GM12878 (cell line): Measurements from ENCODE around the gene PAX2. TPM values are rescaled to one million over a fixed set of nuclear protein-coding genes. Genes with fewer than 3 reads are reported as not detected.

ENCODE experiments used
- ATAC-seq: fragments of 200-7000 bp; cut with Tn5 transposase; 3 replicates; pipeline ENCODE4 v1.9.1; 2020; ENCODE audit warnings: mild to moderate bottlenecking, moderate library complexity
- BruUV-seq: library from RNA; stranded (reverse); fragments of 400-500 nt; replicated peaks from 2 replicates; lab custom pipeline; 2021; lab: Mats Ljungman, UMichigan
- CTCF ChIA-PET: fragments of 300-600 bp; sonication (Branson Sonifier 250); formaldehyde crosslinking; extraction: SDS; loops from one replicate; lab custom pipeline; 2021; ENCODE audit warnings: inconsistent platforms; lab: Yijun Ruan, JAX
- POLR2A ChIA-PET: fragments of 350-600 bp; formaldehyde crosslinking; extraction: SDS; loops from one replicate; lab custom pipeline; 2021; ENCODE audit warnings: inconsistent platforms; lab: Charles Lee
- RAD21 ChIA-PET: fragments of 300-600 bp; sonication (Branson Sonifier 250); formaldehyde crosslinking; loops from one replicate; lab custom pipeline; 2023; ENCODE audit warnings: antibody characterized with exemption; ENCODE audit not compliant: unreplicated experiment; lab: Charles Lee
- SMC1A ChIA-PET: fragments of 300-600 bp; sonication (Branson Sonifier 250); formaldehyde crosslinking; loops from one replicate; lab custom pipeline; 2023; ENCODE audit not compliant: unreplicated experiment, uncharacterized antibody; lab: Charles Lee
- DNase-seq: peaks from one replicate; pipeline ENCODE4 v3.0.0-alpha.2; 2011; ENCODE audit warnings: low read depth, low spot score
- FAIRE-seq: peaks from 3 replicates; lab custom pipeline; 2011; peaks lifted over from hg19 to GRCh38; lab: Jason Lieb, UNC
- H2AFZ ChIP-seq: 2 replicates; pipeline ENCODE4 v1.6.0; 2011; ENCODE audit warnings: low read depth, low read length, control low read depth; ENCODE audit not compliant: control insufficient read depth
- H3K27ac ChIP-seq: 2 replicates; pipeline ENCODE4 v1.5.1; 2011; ENCODE audit warnings: control low read depth; ENCODE audit not compliant: control insufficient read depth, insufficient read depth
- H3K27me3 ChIP-seq, 2 experiments: replicated peaks in 1 of 2; 2 replicates each; pipeline versions ENCODE4 v1.6.0 to v1.6.1; 2011; ENCODE audit warnings: low read length in 1 of 2; ENCODE audit not compliant: control insufficient read depth in 2 of 2, insufficient read depth in 2 of 2
- H3K36me3 ChIP-seq, 2 experiments: 2 replicates each; pipeline ENCODE4 v1.5.1; 2011; ENCODE audit warnings: low read length in 1 of 2; ENCODE audit not compliant: control insufficient read depth in 2 of 2, insufficient read depth in 2 of 2
- H3K4me1 ChIP-seq: 2 replicates; pipeline ENCODE4 v1.6.1; 2011; ENCODE audit warnings: mild to moderate bottlenecking, low read length, moderate library complexity, mixed read lengths; ENCODE audit not compliant: control insufficient read depth, insufficient read depth
- H3K4me2 ChIP-seq: 2 replicates; pipeline ENCODE4 v1.6.0; 2011; ENCODE audit warnings: control low read depth; ENCODE audit not compliant: control insufficient read depth, insufficient read depth
- H3K4me3 ChIP-seq: fragments of 200-600 bp; sonication (generic); 2 replicates; pipeline ENCODE4 v1.5.1; 2016
- H3K79me2 ChIP-seq: 2 replicates; pipeline ENCODE4 v1.6.0; 2011; ENCODE audit warnings: low read length; ENCODE audit not compliant: control insufficient read depth, insufficient read depth
- H3K9ac ChIP-seq: 2 replicates; pipeline ENCODE4 v1.8.0; 2011; ENCODE audit warnings: low read length, control low read depth, mixed read lengths; ENCODE audit not compliant: control insufficient read depth, insufficient read depth
- H3K9me3 ChIP-seq: replicated peaks from 3 replicates; pipeline ENCODE4 v1.5.1; 2011; ENCODE audit warnings: mild to moderate bottlenecking, low read length; ENCODE audit not compliant: control insufficient read depth, insufficient read depth
- H4K20me1 ChIP-seq: 2 replicates; pipeline ENCODE4 v1.6.0; 2011; ENCODE audit not compliant: control insufficient read depth, insufficient read depth
- EZH2 ChIP-seq: IDR thresholded peaks from 2 replicates; pipeline ENCODE4 v1.6.1; 2012; ENCODE audit warnings: low read depth, mild to moderate bottlenecking, control low read depth, inconsistent platforms, low read length, borderline replicate concordance; ENCODE audit not compliant: control insufficient read depth
- NFYA ChIP-seq: IDR thresholded peaks from 2 replicates; pipeline ENCODE4 v1.6.1; 2011; ENCODE audit warnings: low read depth, mild to moderate bottlenecking, low read length, improper control_type of control experiment, borderline replicate concordance
- SMAD1 ChIP-seq: fragments of 450-650 bp; IDR thresholded peaks from 2 replicates; pipeline ENCODE4 v1.6.1; 2018; ENCODE audit warnings: mild to moderate bottlenecking, low read depth; ENCODE audit not compliant: partially characterized antibody
- TBL1XR1 ChIP-seq: IDR thresholded peaks from 2 replicates; pipeline ENCODE4 v1.6.1; 2012; ENCODE audit warnings: low read depth, low read length, improper control_type of control experiment
- WGBS: methylation state at CpG from one replicate; pipeline ENCODE4 v1.1.6; 2016; ENCODE audit warnings: low lambda C conversion rate; ENCODE audit not compliant: insufficient replicate concordance, insufficient coverage; ENCODE audit errors: missing lambda C conversion rate; 5-methylcytosine and 5-hydroxymethylcytosine counted together
- in situ Hi-C: fragments of 300-500 bp; cut with MboI; formaldehyde crosslinking; loops from 9 replicates; pipeline ENCODE4 v1.14.3; 2018; ENCODE audit warnings: mixed read lengths
- intact Hi-C: fragments of 100-400 bp; cut with micrococcal nuclease; formaldehyde crosslinking; loops from one replicate; pipeline ENCODE4 v1.14.2; 2022; ENCODE audit not compliant: unreplicated experiment
- polyA plus RNA-seq, 11 experiments: library from polyadenylated mRNA; depleted of rRNA in 4 of 11; unstranded in 6 of 11; stranded (reverse) in 5 of 11; fragments of >200 nt; fragmentation: Nextera tagmentation in 4 of 11; fragmentation: Illumina TruSeq in 1 of 11; extraction: Ambion mirVana in 4 of 11; extraction: Trizol in 1 of 11; gene quantifications; 1 replicate in 1 of 11; 2 replicates in 10 of 11; pipeline versions ENCODE4 v1.2.1 to v1.2.3, GENCODE V29; 2011 to 2016; ENCODE audit warnings: inconsistent platforms in 2 of 11, missing spikeins in 2 of 11, low read depth in 1 of 11
- total RNA-seq, 4 experiments: library from RNA; depleted of rRNA in 3 of 4; stranded (reverse); fragments of >200 nt in 3 of 4; fragmentation: Illumina TruSeq in 1 of 4; extraction: Trizol in 1 of 4; gene quantifications; 2 replicates each; pipeline versions ENCODE4 v1.2.1 to v1.2.3, GENCODE V29; 2013 to 2021

PAX2 gene
- total and polyA plus RNA-seq, 10 of the 15 experiments (the other 5 are each of a cell fraction or from before 2014, with no cell fraction given): not detected

- in situ Hi-C loops (no loop called here), intact Hi-C loops (no loop called here)
- no peak for ATAC-seq
- no peak overlapping the region for H2AFZ ChIP-seq
- no peaks in the 10 kb centered on the region for H3K9me3 ChIP-seq
- H4K20me1 ChIP-seq: no peaks in the 10 kb centered on the region; the same call in 1 of the 2 replicates
- SMC1A ChIA-PET: interaction anchor here (1.3 kb wide), 1 partner anchor 140 kb away, joined by 3 read pairs; no protein-coding TSS in a partner anchor
- RAD21 ChIA-PET: no interaction called here
- H3K9ac ChIP-seq: no peak overlapping the region
- no peak overlapping the region for H3K4me3 ChIP-seq
- H3K27ac ChIP-seq: no peak overlapping the region
- no peak overlapping the region for H3K4me2 ChIP-seq
- BruUV-seq: no TSS peak
- DNase-seq: no peak
- POLR2A ChIA-PET: no interaction called here
- no peaks in the 10 kb centered on the region for H3K4me1 ChIP-seq
- H3K79me2 ChIP-seq: no peaks in the 10 kb centered on the region
- peaks cover 29 to 47% of the 10 kb centered on the region in 2 experiments for H3K27me3 ChIP-seq
- H3K36me3 ChIP-seq: no peaks in the 10 kb centered on the region
- CTCF ChIA-PET: no interaction called here
- no peak for FAIRE-seq
- no peak for TF ChIP-seq SMAD1
- no peak for TF ChIP-seq NFYA
- no peak for TF ChIP-seq EZH2
- TF ChIP-seq TBL1XR1: no peak
- WGBS: 24% methylated on average over 17 of the region's 21 CpGs
Measured at GRCh38 chr10:100738055-100738827, 7.1 kb upstream of the PAX2 start.
